22Rv1 (cell line): ENCODE measurements around the gene GULP1.
"Not testable (repeated sequence)": the region's sequence is repeated elsewhere in the genome, so short reads cannot be mapped to it uniquely, and the experiment has no call there.

ENCODE experiments used
- H3K27ac ChIP-seq: fragments of 450-650 bp; 2 replicates; pipeline ENCODE4 v1.5.1; 2017
- ZFX ChIP-seq: fragments of 450-650 bp; IDR thresholded peaks from 2 replicates; pipeline ENCODE4 v1.6.1; 2017; ENCODE audit warnings: antibody characterized with exemption, borderline replicate concordance
- TF ChIP-seq, protein P1 (sequence below): fragments of 450-650 bp; IDR thresholded peaks from 2 replicates; pipeline ENCODE4 v1.5.1; 2017; ENCODE audit warnings: mild to moderate bottlenecking

Gene GULP1

DNA sequence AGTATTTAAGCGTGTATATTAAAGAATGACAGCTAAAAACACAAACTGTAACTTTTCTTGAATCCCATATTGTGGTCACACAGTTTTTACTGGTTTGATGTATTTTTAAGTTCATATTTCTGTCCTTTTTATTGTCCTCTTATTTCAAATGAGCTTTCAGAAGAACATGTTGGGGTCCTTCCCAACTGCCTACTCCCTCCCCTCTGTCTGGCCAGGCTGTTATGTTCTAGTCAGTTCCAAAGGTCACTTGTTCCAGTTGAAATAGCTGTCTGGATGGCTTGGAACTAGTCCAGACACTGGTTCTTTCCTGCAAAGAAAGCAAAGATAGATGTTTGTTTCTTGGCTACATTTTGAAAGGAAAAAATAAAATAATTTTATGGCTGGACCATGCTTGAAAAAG lies 306.9 kb downstream of the GULP1 start:
- peak overlapping the region; percentile 56 for H3K27ac ChIP-seq
- TF ChIP-seq, protein P1, sequence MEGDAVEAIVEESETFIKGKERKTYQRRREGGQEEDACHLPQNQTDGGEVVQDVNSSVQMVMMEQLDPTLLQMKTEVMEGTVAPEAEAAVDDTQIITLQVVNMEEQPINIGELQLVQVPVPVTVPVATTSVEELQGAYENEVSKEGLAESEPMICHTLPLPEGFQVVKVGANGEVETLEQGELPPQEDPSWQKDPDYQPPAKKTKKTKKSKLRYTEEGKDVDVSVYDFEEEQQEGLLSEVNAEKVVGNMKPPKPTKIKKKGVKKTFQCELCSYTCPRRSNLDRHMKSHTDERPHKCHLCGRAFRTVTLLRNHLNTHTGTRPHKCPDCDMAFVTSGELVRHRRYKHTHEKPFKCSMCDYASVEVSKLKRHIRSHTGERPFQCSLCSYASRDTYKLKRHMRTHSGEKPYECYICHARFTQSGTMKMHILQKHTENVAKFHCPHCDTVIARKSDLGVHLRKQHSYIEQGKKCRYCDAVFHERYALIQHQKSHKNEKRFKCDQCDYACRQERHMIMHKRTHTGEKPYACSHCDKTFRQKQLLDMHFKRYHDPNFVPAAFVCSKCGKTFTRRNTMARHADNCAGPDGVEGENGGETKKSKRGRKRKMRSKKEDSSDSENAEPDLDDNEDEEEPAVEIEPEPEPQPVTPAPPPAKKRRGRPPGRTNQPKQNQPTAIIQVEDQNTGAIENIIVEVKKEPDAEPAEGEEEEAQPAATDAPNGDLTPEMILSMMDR, result no peak
- TF ChIP-seq ZFX, result no peak

DNA sequence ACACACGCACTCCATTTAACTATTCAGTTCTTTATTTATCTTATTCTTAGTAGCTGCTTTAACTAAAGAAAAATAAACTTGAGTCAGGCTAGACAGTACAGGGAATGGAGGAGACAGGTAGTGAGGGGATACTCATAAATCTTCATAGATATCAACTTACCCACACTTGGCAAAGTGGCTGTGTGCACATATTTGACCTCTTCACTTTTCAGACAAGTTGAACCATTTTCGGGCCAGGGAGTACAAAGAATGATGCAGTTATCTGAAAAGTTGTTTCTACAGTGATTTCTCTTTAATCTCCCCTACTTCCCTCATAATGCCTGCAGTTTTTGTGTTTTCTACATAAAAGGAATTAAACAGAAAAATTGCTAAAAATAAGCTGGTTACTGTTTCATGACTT lies 307.5 kb downstream of the GULP1 start:
- peak overlapping the region; percentile 56 for H3K27ac ChIP-seq
- TF ChIP-seq, protein P1, result no peak
- TF ChIP-seq ZFX, result no peak

DNA sequence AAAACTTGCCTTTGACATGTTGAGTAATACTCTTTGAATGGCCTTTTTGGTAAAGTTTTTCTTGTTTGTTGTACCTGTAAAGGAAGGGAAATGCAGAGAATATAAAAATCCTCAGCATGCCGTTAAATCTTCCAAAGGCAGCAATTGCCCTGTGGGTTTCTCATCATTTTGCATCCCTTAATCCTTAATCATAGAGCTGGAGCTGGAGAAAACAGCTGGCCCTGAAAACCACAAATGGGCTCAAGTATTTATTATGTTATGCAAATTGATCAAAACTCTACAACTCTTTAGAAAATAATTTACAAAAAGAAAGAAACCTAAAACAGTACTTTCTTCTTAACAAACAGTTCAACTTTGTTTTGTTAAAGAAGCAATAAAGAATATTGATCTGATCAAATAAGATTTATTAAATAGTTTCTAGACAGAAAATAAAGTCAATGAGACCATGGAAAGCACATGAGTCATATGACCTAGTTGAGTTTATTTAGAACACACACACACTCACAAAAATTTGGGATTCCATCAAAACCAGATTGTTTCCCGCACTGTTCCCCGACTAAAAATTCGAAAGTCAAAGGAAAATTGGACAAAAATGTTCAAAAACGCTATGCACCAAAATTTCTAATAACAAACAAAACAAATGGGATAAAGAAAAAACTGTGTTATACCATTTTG lies 309.0 kb downstream of the GULP1 start:
- TF ChIP-seq, protein P1, result no peak
- no peak for TF ChIP-seq ZFX
- 0 out of 2 replicates have a peak overlapping the region, but pooled peaks have one; percentile 56 for H3K27ac ChIP-seq

DNA sequence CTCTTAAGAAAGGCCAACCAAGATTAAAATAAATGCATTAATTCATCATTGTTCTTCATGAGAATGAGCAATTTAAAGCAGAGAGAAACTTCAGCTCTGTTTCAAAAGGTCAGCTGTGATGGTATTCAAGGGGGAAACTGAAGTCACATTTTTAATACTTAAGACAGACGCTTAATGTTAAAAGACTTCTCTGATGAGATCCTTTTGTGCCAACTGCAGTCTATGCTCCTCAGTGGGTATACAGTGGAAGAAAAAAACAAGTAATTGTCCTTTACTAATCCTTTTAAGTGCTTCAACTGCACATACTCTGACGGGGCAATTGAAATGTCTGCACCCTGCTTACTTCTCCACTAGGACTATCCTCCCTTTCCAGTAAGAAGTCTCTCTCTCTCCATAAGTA lies 309.7 kb downstream of the GULP1 start:
- TF ChIP-seq ZFX, result no peak
- TF ChIP-seq, protein P1, result no peak

DNA sequence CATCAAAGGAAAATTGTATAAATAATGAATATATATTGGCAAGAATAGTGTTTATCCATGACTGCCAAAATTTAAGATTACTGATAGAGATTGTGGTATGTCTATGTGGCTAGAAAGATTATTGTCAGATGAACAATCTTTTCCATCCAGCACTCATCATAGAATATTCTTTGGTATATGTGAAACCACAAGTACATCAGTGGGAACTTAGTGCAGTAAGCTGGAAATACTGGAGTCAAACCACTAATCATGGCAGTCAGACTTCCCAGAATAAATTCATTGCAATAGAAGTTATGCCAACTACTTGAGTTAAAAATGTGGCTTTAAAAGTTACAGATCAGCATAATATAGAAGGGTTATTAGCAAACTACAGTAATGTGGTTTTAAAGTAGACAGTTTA lies 310.3 kb downstream of the GULP1 start:
- no peak overlapping the region for H3K27ac ChIP-seq
- TF ChIP-seq ZFX, result no peak
- TF ChIP-seq, protein P1, result no peak

More for the DNA sequence above, 309.7 kb downstream of the GULP1 start:
- no peak overlapping the region for H3K27ac ChIP-seq

DNA sequence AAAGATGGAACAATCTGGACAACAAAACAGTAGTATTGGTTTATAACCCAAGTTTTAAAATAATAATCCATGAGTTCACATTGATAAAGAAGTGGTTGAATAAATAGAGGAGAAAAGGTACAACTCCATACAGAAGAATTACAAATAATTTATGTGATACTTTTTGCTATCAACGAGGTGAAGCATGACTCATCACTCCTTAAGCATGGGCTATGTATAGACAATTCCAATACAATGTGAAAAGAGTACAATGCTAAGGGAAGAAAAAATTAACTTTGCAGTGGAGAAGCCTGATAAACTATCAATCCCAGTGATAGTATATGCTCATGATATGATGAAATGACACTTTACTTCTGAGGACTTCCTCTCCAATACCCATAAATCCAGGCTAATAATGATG lies 312.9 kb downstream of the GULP1 start:
- no peak for TF ChIP-seq ZFX
- TF ChIP-seq, protein P1, result no peak

DNA sequence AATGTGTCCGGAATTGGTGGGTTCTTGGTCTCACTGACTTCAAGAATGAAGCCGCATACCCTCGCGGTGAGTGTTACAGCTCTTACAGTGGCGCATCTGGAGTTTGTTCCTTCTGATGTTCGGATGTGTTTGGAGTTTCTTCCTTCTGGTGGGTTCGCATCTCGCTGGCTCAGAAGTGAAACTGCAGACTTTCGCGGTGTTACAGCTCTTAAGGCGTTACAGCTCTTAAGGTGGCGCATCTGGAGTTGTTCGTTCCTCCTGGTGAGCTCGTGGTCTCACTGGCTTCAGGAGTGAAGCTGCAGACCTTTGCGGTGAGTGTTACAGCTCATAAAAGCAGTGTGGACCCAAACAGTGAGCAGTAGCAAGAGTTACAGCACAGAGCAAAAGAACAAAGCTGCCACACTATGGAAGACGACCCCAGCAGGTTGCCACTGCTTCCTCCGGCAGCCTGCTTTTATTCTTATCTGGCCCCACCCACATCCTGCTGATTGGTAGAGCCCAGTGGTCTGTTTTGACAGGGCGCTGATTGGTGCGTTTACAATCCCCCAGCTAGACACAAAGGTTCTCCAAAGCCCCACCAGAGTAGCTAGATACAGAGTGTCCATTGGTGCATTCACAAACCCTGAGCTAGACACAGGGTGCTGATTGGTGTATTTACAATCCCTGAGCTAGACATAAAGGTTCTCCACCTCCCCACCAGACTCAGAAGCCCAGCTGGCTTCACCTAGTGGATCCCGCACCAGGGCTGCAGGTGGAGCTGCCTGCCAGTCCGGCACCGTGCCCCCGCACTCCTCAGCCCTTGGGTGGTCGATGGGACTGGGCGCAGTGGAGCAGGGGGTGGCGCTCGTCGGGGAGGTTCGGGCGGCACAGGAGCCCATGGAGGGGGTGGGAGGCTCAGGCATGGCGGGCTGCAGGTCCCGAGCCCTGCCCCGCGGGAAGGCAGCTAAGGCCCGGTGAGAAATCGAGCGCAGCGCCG lies 314.2 kb downstream of the GULP1 start:
- H3K27ac ChIP-seq, result not testable (repeated sequence)

More for the DNA sequence above, 312.9 kb downstream of the GULP1 start:
- no peak overlapping the region for H3K27ac ChIP-seq

DNA sequence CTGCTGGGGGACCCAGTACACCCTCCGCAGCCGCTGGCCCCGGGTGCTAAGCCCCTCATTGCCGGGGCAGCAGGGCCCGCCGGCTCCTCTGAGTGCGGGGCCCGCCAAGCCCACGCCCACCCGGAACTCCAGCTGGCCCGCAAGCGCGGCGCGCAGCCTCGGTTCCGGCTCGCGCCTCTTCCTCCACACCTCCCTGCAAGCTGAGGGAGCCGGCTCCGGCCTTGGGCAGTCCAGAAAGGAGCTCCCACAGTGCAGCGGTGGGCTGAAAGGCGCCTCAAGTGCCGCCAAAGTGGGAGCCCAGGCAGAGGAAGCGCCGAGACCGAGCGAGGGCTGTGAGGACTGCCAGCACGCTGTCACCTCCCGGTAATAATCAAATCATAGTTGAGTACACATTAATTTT lies 314.9 kb downstream of the GULP1 start:
- H3K27ac ChIP-seq, result not testable (repeated sequence)
